ENCODE data around the gene SEZ6.
A peak's percentile ranks its signal among the peaks of the same experiment; 100 is the strongest.

SEZ6 gene

GRCh38 chr17:28929787-28930186, 76.0 kb downstream of the SEZ6 start:
- no peak for DNase-seq

DNA sequence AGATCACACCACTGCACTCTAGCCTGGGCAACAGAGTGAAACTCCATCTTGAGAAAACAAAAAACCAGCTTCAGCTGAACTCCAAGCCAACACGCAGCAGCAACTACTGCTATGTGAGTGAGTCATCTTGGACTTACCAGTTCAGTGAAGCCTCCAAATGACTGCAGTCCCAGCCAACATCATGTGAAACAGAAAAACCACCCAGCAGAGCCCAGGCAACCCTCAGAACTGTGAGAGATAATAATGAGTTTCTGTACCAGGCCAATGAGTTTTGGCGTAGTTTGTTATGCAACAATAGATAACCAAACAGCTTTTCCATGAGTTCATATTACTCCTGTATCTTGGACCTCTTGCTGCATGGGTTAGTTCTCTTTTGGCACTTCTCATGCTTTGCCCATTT, 77.8 kb downstream of the SEZ6 start:
- DNase-seq, result no peak

DNA sequence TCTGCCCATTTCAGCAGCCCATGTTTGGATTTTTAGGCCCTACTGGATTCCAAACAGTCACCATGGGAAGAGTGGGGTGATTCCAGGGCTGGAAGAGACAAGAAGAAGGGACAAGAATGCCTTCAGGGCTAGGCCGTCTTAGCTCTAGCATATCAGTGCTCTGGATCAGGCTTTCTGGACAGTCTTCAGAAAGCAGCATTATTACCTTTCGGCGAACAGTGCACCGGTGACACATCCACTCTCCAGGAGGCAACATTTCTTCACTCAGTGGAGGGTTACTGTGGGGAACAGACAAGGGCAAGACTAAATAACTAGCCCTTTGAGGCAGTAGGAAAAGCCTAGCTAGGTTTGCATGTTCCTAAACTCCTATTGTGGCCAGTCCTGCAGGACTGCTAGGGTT, 79.0 kb downstream of the SEZ6 start:
- no peak for DNase-seq

DNA sequence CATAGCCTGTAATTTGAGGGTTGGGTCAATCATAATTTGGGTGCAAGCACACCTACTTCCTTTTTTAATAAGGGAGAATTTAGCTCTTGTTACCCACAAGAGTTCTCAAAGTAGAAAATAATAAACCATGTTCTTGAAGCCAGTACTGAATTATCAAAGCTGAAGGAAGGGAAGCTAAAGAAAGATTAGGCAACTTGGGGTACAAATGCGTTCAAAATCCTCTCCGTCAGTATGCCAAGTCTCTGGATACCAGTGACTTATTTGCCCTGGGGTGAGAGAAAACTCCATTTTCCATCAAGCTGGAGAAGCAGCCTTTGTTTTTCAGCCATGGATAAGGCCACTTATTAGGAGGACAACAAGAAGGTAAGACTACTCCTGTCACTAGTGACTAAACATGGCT, 79.5 kb downstream of the SEZ6 start:
- peak in 1 of 4 experiments; percentile 20 for DNase-seq

- DNase-seq, result peak; percentile 63 to 89 (median 74)
Measured at GRCh38 chr17:28925912-28926365, 79.9 kb downstream of the SEZ6 start.

- DNase-seq, result no peak
Measured at GRCh38 chr17:28920201-28920600, 85.6 kb downstream of the SEZ6 start.

- no peak for DNase-seq
Measured at GRCh38 chr17:28918295-28918694, 87.5 kb downstream of the SEZ6 start.

DNA sequence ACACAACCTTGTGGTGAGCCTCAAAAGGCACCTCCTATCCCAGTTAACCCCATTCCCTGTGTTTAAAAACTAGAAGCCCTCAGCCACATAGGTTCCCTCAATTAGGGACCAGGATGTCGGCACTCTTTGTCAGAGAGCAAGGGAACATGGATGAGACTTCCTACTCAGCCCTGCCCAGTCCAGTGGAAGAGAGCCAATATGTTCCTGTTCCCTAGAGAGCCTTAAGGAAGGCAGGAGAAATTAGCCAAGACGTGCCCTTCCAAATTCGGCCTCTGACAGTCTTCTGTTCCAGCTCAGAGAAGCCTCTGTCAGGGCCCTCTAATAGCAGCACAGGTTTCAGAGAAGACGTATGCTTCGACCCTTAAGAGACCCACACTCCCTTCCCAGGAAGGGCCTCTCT, 88.4 kb downstream of the SEZ6 start:
- DNase-seq, result no peak

- DNase-seq, result no peak
Measured at GRCh38 chr17:28917029-28917428, 88.8 kb downstream of the SEZ6 start.

DNA sequence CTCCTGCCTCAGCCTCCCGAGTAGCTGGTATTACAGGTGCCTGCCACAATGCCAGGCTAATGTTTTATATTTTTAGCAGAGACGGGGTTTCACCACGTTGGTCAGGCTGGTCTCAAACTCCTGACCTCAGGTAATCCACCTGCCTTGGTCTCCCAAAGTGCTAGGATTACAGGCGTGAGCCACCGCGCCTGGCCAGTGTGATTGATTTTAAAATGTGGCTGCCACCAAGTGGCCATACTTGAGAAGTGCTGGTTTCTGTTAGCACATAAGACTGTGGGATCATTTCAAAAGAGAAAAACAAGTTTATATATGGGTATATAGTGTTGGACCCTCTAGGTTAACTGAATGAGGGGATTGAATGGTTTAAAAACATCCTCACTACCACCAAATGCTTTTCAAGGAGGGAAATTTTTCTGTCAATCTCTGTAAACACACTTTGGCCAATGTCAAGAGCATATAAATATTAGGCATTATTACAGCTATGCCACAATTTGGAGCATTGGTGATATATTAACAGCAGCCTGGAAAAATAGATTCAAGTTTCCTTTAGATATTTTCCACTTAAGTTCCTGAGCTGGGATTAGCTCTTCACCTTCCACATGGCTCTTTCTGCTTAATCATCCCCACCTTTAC, 89.4 kb downstream of the SEZ6 start:
- peak in 3 of 4 experiments; percentile 53 to 58 (median 56) for DNase-seq

DNA sequence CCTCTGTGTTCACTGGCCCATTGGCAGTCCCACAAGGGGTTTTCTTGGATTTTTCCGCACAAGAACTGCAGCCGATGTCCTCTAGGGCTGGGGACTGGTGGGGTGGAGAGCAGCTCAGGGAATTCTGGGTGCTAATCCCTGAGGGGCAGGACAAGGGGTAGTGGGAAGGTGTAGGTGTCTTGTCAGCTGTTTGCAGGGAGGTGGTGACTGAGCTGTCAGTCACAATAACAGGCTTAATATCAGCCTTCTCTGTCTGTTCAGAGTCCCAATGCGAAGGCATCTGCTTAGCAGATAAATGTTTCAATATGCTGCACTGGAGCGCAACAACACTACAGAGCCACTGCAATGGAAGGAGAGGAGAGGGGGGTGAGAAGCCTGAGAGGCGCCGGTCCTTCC, 92.9 kb downstream of the SEZ6 start:
- DNase-seq, result no peak

- no peak for DNase-seq
Measured at GRCh38 chr17:28912281-28912937, 93.4 kb downstream of the SEZ6 start.

DNA sequence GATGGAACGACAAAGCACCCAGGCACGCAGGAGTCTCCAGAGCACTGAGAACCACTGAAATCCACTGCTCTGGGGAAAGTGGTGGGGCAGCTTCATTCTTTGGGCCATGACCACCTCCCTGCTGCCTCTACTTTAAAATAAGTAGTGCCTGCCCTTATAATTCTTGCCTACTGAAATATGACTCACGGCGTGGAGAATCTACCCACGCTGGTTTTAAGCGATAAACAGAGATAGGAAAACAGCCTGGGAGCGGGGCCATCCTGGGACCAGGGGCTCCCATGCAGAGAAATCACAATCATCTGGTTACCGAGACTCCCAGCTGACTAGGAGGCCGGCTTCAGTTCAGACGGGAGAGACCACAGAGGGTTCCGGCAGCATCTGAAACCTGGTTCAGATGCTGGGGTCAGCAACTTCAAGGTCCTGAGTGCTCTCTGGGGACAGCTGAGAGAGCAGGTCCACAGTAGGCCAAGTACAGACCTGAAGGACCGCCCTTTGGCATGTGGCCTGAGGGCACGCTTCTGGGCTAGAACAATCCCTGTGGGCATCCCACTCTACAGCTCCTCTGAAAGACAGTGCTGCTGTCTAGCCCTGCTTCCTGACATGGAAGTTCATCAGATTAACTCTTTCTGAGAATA, 94.3 kb downstream of the SEZ6 start:
- DNase-seq, result no peak

GRCh38 chr17:28910534-28910933, 95.3 kb downstream of the SEZ6 start:
- DNase-seq, result no peak

- no peak for DNase-seq
Measured at GRCh38 chr17:28908640-28909167, 97.1 kb downstream of the SEZ6 start.

DNA sequence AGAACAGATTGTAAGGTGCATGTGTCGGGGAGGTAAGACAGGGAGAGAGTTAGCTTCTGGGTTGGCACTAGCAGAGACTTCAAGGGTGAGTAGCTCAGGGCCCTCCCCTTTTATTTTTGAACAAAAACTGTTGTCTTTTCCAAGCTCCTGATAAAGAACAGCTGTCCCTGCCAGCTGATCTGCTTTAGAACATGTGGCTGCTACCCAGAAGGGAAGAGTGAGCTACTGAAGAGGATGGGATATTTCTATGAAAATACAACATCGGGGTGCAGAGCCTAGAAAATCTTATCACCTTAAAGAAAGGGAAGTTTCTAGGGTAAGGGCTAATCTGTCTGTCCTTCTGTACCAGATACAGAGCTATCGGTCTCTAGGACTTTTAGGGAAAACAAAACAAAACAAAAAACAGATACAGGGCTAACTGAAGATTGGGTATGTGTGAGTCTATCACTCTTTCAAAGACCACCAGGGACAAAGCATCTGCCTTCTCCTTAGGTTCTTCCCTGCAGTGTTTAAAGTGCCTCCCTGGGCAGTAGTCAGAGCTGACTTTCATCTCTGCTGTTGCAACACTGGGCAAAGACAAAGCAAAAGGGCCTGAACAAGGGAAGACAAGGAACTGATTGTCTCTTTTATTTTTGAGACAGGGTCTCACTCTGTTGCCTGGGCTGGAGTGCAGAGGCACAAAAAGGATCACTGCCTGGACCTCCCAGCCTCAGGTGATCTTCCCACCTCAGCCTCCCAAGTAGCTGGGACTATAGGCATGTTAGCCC, 97.9 kb downstream of the SEZ6 start:
- DNase-seq, result no peak

DNA sequence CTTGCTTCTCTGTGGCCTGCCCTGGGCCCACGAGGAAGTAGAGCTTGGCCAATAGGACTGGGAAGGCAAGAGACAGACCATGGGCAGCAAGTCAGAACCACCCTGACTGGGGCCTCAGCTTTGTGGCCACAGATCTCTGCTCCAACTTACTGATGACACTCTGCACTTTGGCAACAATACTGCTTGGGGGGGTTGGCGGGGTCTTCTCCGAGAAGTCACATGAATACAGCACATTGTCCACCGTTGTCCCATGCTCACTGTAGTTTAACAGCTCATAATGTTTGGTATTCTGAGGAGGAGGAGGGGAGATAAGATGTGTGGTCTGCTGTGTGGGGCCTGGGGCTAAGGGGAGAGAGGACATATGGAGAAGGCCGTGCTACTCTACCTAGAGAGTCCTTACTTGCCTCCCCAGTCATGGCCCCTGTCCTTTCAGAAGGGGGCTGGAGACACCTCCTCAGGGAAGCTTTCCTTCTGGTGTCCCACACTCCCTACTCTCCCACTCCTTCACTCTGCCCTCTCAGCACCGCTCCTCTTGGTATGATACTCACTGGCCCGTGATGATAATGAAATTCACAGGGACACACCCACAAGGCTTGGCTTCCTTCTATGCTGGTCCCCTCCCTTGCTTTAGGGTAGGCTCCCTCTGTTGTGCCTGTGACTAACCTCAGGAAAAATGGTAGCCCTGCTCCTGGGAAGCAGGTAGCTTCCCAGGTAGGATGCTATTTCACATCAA, 99.0 kb downstream of the SEZ6 start:
- no peak for DNase-seq

GRCh38 chr17:28906276-28906675, 99.6 kb downstream of the SEZ6 start:
- DNase-seq, result no peak

All from suppressor macrophage (primary cell).